ENCODE results near the gene STX12.
"Not testable (repeated sequence)": the region's sequence is repeated elsewhere in the genome, so short reads cannot be mapped to it uniquely, and the experiment has no call there.

Gene STX12

DNA sequence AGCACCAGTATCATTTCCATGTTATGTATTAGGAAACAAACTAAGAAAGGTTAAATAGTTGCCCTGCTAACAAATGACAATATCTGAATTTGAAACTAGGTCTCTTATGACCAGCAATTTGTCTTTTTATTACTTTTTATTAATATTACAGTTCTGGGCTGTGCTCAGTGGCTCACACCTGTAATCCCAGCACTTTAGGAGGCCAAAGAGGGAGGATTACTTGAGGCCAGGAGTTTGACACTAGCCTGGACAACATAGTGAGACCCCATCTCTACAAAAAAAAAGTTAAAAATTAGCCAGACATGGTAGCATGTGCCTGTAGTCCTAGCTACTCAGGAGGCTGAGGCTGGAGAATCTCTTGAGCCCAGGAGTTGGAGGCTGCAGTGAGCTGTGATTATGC lies 3.3 kb downstream of the STX12 start:
- not testable (repeated sequence) for FAIRE-seq

DNA sequence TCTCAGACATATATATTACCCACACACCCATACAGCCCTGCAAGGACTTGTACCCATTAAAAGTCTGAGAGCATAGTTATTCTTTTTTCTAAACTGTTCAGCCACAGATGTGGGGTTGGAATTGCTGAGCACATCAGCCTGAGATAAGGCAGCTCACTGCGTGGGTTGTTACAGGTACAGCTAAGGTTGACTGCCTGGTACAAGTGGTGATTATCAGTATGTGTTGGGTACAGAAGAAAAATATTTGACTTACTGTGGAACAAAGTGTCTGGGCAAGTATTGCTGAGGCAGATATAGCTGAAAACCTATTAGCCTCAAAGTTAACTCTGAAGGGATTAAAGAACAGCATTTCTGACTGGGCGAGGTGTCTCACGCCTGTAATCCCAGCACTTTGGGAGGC lies 5.0 kb downstream of the STX12 start:
- FAIRE-seq, result no peak

DNA sequence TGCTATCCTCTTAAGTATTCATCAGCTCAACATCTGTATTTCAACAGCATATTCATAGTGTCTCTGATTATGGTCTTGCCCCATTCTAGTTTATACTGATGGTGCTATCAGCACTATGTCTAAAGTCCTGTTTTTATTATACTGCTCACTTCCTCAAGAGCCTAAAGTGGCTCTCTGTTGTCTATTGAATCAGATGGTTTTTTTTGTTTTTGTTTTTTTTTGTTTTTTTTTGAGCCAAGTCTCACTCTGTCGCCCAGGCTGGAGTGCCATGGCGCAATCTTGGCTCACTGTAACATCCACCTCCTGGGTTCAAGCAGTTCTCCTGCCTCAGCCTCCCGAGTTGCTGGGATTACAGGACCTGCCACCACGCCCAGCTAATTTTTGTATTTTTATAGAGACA lies 6.1 kb downstream of the STX12 start:
- no peak for FAIRE-seq

DNA sequence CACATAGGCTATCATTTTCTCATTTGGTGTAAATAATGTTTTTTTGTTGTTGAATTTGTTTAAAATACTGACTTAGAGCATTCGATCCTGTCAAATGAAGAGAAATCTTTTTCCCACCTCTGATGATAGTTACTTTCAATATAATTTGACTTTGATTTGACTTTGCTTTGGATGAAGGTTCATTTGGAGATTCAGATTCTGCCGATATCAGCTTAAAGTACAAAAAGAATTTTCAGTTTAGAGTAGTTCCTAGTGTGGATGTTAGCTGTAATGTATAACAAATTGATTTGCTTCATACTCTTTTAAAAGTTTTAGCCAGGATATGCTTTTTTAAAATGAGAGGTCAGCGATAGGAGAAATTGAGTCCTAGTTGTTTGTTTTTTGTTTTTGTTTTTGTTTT lies 9.9 kb downstream of the STX12 start:
- FAIRE-seq, result no peak

DNA sequence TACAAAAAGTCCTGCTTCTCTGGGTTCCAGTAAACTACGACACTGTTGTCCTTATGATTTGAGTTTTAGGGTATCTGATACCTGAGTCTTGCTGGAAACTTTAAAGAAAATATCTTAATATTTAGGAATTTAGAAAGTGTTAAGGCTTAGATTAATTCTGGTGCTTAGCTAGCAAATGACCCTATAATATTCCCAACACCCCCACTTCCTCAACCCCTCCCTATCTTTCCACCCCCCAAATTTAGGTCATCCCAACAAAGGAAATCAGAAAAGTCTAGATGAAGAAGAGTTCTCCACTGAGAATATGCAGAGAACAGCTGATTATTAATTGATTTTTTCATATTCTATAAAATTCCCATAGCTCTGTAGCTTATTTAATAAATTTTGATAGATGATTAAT lies 11.7 kb downstream of the STX12 start:
- no peak for FAIRE-seq

DNA sequence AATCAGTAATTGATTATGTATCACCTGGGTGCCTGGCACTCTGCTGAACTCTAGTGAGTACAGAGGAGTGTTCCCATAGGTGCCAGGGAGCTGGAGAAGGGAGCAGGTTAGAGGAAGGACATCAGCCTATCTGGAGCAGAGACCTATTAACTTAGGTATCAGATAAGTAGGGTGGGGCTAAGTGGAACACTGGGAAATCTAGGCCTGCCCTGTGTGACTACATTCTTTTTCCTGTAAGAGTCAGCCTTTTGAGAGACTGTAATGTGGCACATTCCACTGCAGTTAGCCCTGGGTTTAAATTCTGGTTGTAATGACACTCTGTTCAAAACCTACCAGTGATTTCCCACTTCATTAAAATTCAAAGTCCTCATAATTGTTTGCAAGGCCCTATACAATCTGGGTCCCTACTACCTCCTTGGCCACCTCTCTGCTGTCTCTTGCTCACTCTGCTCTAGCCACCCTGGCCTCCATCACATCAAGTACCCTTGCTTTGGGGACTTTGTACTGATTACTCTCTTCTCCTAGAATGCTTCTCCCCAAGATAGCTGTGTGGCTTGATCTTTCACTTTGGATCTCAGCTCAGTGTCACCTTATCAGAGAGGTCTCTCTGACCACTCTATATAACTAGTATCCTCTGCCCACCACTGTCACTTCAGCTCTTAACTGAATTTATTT lies 12.9 kb downstream of the STX12 start:
- no peak for FAIRE-seq

DNA sequence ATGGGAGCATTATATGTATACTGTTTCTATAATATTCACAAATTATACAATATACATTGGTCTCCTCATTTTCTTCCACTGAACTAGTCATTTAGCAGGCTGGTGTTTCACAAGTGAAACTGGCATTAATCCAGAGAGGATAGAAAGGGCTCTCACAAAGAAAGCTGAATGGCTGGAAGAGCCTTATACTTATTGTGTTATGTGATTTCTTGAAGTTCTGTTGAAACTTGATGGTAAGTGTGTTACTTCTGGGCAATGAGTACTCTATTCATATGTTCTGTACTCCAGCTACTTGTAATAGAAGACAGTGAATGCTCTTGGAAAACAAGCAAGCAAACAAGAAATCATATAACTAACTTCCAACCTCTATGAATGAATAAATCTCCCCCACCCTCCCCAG lies 14.9 kb downstream of the STX12 start:
- no peak for FAIRE-seq

DNA sequence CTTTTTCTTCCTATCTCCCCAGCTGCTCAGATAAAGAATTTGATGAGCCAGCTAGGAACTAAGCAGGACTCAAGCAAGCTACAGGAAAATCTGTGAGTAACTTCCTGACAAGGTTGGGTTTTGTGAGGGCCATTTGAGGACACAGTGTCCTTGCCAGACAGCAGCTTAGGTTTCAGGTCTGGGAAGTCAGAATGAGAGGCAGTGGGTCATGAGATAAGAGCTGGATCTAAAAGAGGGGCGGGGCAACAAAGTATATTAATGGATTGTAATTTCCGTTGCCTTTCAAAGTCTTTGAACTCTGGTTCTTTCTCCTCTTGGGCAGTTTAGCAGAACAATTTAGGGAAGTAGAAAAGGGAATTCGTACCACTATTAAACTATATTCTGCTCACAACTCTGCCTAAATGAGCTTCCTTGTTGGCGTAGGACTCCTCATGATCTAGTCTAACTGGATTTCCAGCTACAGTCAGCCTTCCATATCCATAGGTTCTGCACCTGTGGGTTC lies 16.6 kb downstream of the STX12 start:
- no peak for FAIRE-seq

DNA sequence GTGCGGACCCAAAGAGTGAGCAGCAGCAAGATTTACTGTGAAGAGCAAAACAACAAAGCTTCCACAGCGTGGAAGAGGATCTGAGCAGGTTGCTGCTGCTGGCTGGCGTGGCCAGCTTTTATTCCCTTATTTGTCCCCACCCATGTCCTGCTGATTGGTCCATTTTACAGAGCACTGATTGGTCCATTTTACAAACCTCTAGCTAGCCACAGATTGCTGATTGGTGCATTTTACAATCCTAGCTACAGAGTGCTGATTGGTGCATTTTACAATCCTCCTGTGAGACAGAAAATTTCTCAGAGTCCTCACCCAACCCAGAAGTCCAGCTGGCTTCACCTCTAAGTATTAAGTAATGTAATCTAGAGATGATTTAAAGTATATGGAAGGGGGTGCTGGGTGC lies 17.3 kb downstream of the STX12 start:
- FAIRE-seq, result not testable (repeated sequence)

DNA sequence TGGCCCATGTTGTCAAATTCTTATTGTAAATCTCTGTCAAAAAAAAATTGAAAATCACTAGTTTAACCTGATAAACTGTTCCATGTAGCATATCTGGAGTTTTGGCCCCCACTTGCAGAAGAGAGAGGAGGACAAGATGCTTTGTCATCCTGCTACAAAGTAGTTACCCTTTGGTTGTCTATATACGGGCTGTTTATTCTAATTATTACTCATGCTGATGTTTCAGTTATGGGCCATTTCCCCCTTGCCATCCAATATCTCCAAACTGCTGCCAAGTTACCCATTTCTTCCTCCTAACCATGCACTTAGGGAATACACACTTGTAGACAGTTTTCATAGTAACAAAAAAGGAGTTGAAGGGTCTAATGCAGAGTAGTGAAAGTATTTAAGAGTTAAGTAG lies 22.6 kb downstream of the STX12 start:
- no peak for FAIRE-seq

DNA sequence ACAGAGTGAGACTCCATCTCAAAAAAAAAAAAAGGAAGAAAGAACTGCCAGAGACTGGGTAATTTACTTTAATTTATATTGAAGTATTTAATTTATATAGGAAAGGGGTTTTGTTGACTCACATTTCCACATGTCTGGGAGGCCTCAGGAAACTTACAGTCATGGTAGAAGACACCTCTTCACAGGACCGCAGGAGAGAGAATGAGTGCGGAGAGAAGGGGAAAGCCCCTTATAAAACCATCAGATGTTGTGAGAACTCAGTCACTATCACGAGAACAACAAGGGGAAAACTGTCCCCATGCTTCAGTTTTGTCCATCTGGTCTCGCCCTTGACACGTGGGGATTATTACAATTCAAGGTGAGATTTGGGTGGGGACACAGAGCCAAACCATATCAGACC lies 31.8 kb downstream of the STX12 start:
- FAIRE-seq, result no peak

DNA sequence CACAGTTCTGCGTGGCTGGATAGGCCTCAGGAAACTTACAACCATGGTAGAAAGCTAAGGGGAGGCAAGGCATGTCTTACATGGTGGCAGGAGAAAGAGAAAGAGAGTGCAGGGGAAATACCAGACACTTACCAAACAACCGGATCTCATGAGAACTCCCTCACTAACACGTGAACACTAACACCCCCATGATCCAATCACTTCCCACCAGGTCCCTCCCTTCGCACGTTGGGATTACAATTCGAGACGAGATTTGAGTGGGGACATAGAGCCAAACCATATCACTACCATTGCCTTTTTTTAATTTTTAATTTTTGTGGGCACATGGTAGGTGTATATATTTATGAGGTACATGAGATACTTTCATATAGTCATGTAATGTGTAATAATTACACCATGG lies 33.7 kb downstream of the STX12 start:
- FAIRE-seq, result no peak

DNA sequence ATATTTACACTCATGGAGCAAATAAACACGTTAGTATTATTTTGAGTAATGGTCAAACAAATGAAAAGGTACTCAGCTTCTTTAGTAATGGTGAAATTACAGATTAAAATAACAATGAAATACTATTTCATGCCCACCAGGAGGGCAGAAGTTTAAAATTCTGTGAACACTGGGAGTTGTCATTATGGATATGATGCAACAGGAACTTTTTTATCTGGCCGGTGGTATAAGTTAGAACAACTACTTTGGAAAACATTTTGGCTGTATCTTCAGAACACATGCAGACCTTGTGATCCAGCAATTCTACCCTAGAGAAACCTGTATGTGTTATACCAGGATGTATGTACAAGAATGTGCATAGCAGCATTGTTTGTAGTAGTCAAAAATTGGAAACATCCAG lies 34.4 kb downstream of the STX12 start:
- no peak for FAIRE-seq

DNA sequence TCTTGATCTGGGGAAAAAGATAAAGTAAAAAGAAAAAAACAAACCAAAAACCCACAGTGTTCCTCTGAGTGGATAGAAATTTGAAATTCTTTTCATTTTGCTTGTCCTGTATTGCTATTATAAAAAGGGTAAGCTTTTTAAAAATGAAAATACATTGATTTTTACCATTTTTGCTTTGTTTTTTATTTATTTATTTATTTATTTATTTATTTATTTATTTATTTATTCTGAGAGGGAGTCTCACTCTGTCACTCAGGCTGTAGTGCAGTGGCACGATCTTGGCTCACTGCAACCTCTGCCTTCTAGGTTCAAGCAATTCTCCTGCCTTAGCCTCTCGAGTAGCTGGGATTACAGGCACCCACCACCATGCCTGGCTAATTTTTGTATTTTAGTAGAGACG lies 35.1 kb downstream of the STX12 start:
- not testable (repeated sequence) for FAIRE-seq

DNA sequence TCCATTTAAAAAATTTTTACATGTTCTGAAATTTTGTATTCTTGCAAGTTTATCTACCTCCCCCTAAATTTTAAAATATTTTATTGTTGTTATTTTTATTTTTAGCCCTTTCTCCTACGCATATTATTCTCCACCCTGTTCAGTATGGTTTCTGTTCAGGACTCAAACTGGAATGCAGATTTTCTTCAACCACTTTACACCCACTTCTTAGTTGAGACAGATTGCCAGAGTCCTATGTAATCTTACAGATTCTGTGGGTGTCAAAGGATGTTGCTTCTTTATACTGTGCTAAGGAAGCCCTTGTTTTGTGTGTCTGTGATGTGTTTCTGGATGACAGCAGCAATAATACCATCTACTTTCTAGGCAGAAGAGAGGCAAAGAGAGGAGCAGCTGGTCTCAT lies 36.9 kb downstream of the STX12 start:
- no peak for FAIRE-seq

DNA sequence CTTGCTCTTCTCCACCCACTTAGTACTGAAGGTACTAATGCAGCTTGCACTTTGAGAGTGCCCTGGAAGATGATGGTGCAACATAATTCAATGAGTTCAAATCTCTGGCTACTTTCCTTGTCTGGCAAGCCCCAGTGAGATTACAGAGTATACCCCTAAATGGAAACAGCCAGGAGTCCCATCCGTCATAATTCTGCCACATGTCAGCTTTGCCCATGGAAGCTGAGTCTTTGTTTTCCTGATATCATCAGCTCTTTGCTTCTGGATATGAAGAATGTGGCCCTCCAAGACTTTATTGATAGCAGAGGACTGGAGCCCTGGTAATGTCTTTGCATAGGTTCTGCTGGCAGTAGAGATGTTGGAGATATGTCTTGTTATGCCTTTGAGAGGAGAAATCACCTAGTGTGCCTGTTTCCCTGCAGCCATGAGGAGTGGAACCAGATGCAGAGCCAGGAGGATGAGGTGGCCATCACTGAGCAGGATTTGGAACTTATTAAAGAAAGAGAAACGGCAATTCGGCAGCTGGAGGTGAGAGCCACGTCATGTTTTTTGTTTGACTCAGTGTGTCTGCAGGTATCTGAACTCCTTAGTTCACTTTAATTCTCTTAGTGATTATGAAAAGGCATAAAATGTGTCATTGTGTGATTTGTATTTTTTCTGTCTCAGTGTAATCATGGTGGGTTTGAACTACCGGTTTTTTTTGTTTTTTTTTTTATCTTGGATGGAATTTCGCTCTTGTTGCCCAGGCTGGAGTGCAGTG lies 38.9 kb downstream of the STX12 start:
- no peak for FAIRE-seq

DNA sequence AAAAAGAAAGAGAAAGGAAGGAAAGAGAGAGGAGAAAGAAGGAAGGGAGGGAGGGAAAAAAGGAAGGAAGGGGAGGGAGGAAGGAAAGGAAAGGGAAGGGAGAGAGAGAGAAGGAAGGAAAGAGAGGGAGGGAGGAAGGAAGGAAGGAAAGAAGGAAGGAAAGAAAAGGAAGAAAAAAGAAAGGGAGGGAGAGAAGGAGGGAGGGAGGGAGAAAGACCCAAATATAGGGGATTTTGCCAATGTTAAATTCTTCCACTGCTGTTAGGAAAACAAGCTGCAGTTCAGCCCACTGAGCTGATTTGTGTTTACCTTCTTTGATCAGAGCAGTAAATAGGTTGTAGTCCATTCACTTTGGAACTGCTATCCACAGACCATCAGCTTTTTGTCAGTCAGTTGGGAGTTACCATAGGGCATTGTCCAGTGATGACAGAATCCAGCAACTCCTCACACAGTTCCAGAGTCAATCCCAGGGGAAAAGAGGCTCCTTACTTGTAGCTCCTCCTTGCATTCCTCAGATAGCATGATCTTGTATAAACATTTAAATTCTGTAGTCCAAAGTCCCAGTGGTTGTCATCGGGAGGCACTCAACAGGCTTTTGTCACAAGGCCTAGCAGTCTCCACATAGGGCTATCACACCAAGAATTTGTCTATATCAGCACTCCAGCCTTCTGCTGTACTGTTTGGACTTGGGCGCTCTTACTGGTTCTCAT lies 44.1 kb downstream of the STX12 start:
- FAIRE-seq, result no peak

DNA sequence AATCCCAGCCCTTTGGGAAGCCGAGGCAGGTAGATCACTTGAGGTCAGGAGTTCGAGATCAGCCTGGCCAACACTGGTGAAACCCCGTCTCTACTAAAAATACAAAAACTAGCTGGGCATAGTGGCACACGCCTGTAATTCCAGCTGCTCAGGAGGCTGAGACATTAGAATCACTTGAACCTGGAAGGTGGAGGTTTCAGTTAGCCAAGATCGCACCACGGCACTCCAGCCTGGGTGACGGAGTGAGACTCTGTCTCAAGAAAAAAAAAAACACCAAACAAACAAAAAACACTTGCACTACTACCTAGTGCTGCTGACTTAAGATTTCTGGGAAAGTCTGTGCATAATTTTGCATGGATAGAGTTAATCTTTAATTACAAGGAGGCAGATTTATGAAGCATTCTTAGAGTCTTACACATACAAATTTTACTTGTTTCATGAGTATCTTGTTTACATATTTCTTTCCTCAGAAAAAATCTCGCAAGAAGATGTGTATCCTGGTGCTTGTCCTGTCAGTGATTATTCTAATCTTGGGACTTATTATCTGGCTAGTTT lies 48.8 kb downstream of the STX12 start:
- FAIRE-seq, result no peak

DNA sequence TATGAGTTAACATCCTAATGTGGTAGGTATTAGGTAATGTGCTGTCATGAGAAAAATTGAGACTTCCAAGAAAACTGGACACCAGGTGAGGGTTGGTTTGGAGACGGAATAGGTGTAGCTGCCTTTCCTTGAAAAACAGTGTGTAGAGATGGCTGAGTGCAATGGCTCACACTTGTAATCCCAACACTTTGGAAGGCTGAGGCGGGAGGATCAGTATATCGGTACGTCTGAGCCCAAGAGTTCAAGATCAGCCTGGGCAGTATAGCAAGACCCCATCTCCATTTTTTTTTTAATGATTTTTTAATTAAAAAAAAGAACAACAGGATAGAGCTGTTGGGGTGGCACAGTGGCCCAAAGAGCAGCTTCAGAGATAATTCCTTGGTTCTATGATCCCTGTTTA lies 50.8 kb downstream of the STX12 start:
- FAIRE-seq, result no peak

DNA sequence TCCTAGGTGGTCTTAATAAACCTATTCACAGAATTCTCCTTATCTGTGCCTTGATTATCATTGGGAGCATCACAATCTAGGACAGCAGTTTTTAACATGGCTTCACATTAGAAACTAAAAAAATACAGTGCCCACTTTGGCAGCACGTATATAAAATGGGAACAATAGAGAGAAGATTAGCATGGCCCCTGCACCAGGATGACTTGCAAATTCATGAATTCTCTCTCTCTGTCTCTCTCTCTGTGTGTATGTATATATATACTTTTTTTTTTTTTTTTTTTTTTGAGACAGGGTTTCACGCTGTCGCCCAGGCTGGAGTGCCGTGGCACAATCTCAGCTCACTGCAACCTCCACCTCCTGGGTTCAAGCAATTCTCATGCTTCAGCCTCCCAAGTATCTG lies 51.4 kb downstream of the STX12 start:
- no peak for FAIRE-seq

DNA sequence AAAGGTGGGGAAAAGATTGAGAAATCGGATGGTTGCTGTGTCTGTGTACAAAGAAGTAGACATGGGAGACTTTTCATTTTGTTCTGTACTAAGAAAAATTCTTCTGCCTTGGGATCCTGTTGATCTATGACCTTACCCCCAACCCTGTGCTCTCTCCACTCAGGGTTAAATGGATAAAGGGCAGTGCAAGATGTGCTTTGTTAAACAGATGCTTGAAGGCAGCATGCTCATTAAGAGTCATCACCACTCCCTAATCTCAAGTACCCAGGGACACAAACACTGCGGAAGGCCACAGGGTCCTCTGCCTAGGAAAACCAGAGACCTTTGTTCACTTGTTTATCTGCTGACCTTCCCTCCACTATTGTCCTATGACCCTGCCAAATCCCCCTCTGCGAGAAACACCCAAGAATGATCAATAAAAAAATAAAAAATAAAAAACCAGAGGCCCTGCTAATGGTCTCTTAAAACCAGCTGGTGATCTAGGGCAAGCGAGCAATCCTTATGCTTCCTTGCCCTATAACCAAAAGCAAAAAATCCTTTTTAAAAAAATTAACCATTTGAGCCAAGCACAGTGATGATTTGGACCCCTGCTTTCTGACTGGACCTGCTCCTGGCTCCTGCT lies 56.4 kb downstream of the STX12 start:
- FAIRE-seq, result not testable (repeated sequence)

DNA sequence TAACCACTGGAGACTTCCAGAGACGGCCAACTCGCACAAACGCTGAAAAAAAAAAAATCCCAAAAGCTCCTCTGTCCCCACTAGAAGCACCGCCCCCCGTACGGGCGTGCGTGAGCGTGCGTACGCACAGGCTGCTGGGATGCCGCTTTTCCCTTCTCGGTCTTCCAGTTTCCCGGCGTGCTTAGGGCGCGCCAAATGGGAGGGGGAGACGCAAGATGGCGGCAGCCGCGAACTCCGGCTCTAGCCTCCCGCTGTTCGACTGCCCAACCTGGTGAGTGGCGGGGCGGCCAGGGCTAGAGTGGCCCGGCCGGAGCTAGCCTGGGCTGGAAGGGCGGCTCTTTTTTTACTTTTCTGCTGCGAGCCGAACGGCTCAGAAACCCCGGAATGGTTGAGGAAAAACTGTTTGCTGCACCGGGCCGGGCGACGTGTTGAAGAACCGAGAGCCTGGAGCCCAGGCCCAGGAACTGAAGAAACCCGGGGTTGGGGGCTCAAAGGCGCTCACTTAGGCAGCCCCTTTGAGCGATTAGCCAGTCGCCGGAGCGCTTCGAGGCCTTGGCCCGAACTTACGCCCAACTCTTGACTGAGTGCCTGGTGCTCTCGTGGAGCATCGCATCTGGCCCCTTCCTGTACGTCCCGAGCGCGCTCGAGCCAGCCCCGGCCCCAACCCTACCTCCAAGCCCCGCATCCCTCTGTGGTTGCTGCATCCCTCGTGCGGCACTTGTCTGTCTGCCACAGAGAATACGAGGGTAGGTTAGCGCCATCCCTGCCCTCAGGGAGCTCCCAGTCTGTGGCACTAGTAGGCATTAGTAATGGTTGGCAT lies 57.8 kb downstream of the STX12 start, which contains the start of gene PPP1R8:
TSS of gene PPP1R8 (plus strand) at position 162 of the 820 bp plus-strand sequence. CDS start at position 216, 54 bp downstream.
- FAIRE-seq, result no peak

All from colon (tissue), 2 donors.